C4-2B (cell line): ENCODE measurements around the gene VAC14.

Experiments used
- H3K27ac ChIP-seq: fragments of 450-650 bp; 2 replicates; pipeline ENCODE4 v1.5.1; 2017
- ZFX ChIP-seq: fragments of 450-650 bp; IDR thresholded peaks from 2 replicates; pipeline ENCODE4 v1.6.1; 2017
- TF ChIP-seq, protein P1 (sequence below): fragments of 450-650 bp; conservative IDR thresholded peaks from 2 replicates; pipeline ENCODE4 v1.5.1; 2017; ENCODE audit warnings: mild to moderate bottlenecking

VAC14 gene

DNA sequence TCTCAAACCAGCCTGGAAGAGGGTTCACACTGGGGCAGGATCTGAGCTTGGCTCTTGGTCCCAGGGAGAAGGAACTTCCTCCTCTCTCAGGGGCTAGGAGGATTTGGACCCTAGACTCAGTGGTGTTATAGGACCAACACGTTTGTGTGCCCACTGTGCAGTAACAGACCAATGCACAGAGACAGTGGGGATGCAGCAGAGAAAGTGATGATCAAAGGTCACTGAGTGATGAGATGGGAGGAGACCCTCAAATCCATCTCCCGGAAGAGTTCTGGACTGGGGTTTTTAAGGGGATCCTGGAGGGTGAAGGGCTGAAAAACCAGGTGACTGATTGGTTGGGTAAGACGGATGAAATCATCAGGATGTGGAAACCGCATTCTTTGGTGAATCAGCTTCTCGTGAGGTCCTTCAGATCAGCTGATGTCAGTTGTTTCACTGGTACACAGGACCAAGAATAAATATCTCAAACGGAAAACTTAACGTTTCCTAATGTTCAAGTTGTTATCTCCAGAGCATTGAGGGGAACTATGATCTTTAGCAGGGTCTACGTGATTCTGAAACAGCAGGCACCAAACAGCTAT, 3.3 kb upstream of the VAC14 start:
- TF ChIP-seq, protein P1, sequence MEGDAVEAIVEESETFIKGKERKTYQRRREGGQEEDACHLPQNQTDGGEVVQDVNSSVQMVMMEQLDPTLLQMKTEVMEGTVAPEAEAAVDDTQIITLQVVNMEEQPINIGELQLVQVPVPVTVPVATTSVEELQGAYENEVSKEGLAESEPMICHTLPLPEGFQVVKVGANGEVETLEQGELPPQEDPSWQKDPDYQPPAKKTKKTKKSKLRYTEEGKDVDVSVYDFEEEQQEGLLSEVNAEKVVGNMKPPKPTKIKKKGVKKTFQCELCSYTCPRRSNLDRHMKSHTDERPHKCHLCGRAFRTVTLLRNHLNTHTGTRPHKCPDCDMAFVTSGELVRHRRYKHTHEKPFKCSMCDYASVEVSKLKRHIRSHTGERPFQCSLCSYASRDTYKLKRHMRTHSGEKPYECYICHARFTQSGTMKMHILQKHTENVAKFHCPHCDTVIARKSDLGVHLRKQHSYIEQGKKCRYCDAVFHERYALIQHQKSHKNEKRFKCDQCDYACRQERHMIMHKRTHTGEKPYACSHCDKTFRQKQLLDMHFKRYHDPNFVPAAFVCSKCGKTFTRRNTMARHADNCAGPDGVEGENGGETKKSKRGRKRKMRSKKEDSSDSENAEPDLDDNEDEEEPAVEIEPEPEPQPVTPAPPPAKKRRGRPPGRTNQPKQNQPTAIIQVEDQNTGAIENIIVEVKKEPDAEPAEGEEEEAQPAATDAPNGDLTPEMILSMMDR, result no peak
- no peak for TF ChIP-seq ZFX
- no peak overlapping the region for H3K27ac ChIP-seq

DNA sequence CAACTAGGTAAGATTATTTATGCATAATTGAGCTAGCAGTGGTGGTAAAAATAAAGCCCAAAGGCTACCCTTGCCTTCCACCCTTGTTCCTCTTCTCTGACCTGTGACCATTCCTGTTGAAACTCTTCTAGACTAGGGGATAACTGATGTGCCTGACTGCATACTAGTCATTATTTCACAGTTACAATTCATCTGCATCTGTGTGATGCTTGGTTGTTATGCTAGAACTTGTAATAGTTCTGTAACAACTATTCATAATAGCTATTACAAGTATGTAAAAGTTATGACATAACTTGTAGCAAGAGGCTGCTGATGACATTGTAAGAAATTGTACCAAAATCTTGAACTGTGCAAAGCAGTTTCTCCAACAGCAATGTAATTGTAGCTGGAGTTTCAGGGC, 2.4 kb upstream of the VAC14 start:
- H3K27ac ChIP-seq, result no peak overlapping the region
- TF ChIP-seq ZFX, result no peak
- TF ChIP-seq, protein P1, result no peak

DNA sequence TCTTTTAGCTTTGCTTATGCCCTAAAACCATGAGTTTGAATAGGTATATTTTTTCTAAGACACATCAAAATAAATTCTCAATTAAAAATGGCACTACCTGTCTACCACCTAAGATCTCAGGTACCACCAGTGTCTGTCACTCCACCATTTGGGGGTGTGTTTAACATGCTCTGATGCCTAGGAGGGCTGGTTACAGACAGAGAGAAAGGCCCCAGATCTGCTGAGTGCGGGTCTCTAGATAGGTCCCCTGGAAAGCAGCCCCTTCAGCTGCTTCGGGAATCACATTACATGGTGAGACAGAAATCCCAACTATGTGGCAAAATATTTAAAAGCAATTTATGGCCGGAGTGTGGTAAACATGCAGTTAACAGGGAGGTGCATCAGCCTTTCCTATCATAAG, 653 bp upstream of the VAC14 start:
- H3K27ac ChIP-seq, result no peak overlapping the region
- TF ChIP-seq ZFX, result no peak
- TF ChIP-seq, protein P1, result no peak

DNA sequence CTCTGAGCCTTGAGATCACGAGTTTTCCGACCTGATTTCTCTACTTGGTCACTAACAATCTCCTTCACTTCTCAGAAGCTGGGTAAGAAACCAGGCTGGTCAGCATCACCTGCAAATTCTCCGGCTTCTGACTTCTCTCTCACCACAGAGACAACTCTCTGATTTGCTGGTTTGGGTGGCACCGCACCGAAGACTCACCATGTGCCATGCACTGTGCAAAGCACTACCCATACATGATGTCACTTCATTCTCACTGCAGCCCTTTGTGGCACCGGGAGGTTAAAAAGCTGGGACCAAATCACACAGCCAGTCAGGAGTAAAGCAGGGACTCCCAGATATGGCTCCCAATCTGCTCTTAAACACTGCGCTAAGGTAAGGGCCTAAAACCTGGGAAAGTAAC, 647 bp downstream of the VAC14 start:
- TF ChIP-seq ZFX, result no peak
- TF ChIP-seq, protein P1, result no peak
- H3K27ac ChIP-seq, result peak overlapping the region; percentile 63

DNA sequence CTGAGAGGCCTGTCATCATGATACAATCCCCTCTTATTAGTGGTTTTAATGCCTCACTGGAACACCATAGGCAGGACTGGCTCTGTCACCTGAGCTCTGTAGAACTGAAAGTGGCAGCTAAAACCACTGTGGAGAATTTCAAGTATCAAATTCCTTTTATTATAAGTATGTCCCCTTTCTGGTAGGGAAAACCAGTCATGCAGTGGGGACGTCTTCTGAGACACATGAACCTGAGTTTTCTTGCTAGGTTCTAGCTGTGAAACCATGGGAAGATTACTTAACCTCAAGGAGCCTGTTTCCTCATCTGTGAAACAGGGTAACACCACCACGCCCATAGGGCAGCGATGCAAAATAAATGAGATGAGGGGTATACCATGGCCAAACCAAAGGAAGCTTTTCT, 4.7 kb downstream of the VAC14 start:
- no peak overlapping the region for H3K27ac ChIP-seq
- TF ChIP-seq, protein P1, result no peak

DNA sequence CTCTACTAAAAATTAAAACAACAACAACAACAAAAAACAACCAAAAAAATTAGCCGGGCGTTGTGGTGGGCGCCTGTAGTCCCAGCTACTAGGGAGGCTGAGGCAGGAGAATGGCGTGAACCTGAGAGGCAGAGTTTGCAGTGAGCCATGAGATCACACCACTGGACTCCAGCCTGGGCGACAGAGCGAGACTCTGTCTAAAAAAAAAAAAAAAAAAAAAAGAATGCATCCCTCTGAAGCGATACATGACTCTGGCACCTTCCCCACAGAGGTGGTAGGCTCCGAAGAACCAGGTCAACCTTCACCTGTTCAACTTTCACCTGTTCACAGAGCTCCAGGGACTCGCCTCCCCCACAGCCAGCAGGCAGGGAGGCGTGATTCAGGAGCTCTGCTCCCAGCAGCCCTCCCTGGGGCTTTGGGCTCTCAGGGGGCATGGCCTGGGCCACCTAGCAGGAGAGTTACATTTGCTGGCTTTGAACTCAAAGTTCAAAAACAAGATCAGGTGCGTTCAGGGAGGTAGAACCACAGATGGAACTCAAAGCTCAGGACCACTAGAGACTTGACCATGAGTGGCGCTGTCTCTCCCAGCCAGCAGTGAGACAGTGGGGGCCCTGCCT, 5.6 kb downstream of the VAC14 start:
- H3K27ac ChIP-seq, result no peak overlapping the region
- TF ChIP-seq, protein P1, result no peak
- no peak for TF ChIP-seq ZFX

DNA sequence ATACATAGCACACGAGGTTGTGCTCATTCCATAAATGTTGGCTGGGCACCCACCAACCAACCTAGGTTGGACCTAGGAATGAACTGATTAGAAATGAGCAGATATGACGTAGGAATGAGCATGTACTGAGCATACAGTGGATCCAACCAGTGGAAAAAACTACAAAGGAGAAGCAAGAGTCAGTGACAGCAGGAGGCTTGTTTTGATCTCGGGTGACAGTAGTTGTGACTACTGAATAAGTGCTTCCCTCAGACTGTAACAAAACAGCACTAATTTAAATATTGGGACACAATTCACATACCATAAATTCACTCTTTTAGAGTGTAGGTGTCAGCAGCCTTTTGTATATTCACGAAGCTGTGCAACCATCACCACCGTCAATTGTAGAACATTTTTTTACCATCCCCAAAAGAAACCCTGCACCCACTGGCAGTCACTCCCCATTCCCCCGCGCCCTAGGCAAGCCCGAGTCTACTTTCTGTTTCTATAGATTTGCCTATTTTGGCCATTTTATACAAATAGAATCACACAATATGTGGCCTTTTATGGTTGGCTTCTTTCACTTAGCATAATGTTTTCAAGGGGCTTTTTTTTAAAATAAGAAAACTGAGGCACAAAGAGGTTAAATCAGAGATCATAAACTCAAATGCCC, 7.0 kb downstream of the VAC14 start:
- TF ChIP-seq, protein P1, result no peak
- TF ChIP-seq ZFX, result no peak
- H3K27ac ChIP-seq, result no peak overlapping the region
